Measurements from ENCODE around the gene GSTM1. TPM values are rescaled to one million over a fixed set of nuclear protein-coding genes. Genes with fewer than 3 reads are reported as not detected.

The GSTM1 gene
- total RNA-seq, 1 experiment from 2014 or later, result not detected

DNA sequence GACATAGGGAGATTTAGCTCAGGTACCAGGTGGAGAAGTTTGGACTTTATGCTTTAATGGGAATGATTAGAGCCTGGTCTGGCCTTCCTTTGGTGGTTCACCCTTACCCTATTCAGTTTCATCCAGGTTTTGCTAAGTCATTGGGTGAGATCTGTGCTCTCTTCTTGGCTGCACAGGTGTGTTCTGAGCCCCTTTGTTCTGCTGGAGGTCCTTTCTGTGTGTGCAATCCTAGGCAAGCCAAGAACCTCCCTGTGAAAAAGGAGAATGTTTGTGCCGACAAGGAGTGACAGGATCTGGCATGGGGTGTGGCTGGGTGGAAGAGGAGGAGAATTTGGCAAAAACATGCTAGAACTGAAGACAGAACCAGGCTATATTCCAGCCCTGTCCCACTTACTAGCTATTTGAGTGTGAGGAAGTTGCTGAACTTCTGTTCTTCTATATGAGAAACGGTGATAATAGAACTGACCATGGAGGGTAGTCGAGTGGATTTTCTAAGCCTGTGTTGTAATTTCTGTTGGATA, 29.0 kb downstream of the GSTM1 start:
- no peaks in the 10 kb centered on the region for H3K9me3 Mint-ChIP-seq (ENCODE audit: unreplicated experiment)
- no peak for TF ChIP-seq CTCF (IDR thresholded peaks at IDR 0.05; ENCODE audit: unreplicated experiment)
- H3K4me1 Mint-ChIP-seq (ENCODE audit: insufficient read depth, unreplicated experiment), result peaks cover 15% of the 10 kb centered on the region
- H3K4me3 Mint-ChIP-seq (ENCODE audit: unreplicated experiment), result no peak overlapping the region
- CTCF ChIA-PET, result interaction anchor here (0.6 to 3.3 kb wide), 4 partner anchors 57 to 472 kb away, joined by 3 to 18 read pairs (median 4); no protein-coding TSS in a partner anchor
- no peak for DNase-seq (ENCODE audit: unreplicated experiment)
- no peaks in the 10 kb centered on the region for H3K36me3 Mint-ChIP-seq (ENCODE audit: insufficient read depth, unreplicated experiment)
- no peaks in the 10 kb centered on the region for H3K27me3 Mint-ChIP-seq (ENCODE audit: insufficient read depth, unreplicated experiment)
- intact Hi-C loops (cut with micrococcal nuclease), result loop anchor here (5.0 kb wide), 1 partner anchor 56 kb away; no protein-coding TSS in a partner anchor
- POLR2A ChIA-PET, result no interaction called here
- BruUV-seq (replicated peaks), result no TSS peak
- no peak overlapping the region for H3K27ac Mint-ChIP-seq (ENCODE audit: low read depth, unreplicated experiment)

DNA sequence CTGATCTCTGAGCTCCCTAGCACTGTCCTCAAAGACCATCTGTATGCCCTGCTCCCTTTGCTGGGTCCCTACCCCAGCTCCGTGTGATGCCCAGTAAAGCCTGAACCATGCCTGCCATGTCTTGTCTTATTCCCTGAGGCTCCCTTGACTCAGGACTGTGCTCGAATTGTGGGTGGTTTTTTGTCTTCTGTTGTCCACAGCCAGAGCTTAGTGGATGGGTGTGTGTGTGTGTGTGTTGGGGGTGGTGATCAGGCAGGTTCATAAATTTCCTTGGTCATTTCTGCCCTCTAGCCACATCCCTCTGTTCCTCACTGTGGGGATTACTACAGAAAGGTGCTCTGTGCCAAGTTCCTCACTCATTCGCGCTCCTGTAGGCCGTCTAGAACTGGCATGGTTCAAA, 30.1 kb downstream of the GSTM1 start:
- TF ChIP-seq CTCF (IDR thresholded peaks at IDR 0.05; ENCODE audit: unreplicated experiment), result no peak
- ChIA-PET CTCF (interaction anchor here (0.6 to 3.3 kb wide), 10 partner anchors 21 to 256 kb away, joined by 3 to 18 read pairs (median 3); partner anchors contain the start of gene GNAI3), POLR2A (no interaction called here)
- Mint-ChIP-seq H3K9me3 (ENCODE audit: unreplicated experiment) (no peaks in the 10 kb centered on the region), H3K4me3 (ENCODE audit: unreplicated experiment) (no peak overlapping the region), H3K27ac (ENCODE audit: low read depth, unreplicated experiment) (peak overlapping the region; percentile 27), H3K27me3 (ENCODE audit: insufficient read depth, unreplicated experiment) (no peaks in the 10 kb centered on the region), H3K36me3 (ENCODE audit: insufficient read depth, unreplicated experiment) (no peaks in the 10 kb centered on the region), H3K4me1 (ENCODE audit: insufficient read depth, unreplicated experiment) (peaks cover 15% of the 10 kb centered on the region)
- intact Hi-C loops (cut with micrococcal nuclease), result loop anchor here (5.0 kb wide), 1 partner anchor 55 kb away; no protein-coding TSS in a partner anchor
- BruUV-seq (replicated peaks), result no TSS peak
- no peak for DNase-seq (ENCODE audit: unreplicated experiment)

GRCh38 chr1:109718495-109718894, 30.9 kb downstream of the GSTM1 start:
- DNase-seq (ENCODE audit: unreplicated experiment), result peak; percentile 13
- Mint-ChIP-seq H3K27me3 (ENCODE audit: insufficient read depth, unreplicated experiment) (no peaks in the 10 kb centered on the region), H3K36me3 (ENCODE audit: insufficient read depth, unreplicated experiment) (no peaks in the 10 kb centered on the region), H3K27ac (ENCODE audit: low read depth, unreplicated experiment) (peak overlapping the region; percentile 27), H3K9me3 (ENCODE audit: unreplicated experiment) (no peaks in the 10 kb centered on the region), H3K4me1 (ENCODE audit: insufficient read depth, unreplicated experiment) (peaks cover 20% of the 10 kb centered on the region), H3K4me3 (ENCODE audit: unreplicated experiment) (no peak overlapping the region)
- CTCF ChIA-PET, result interaction anchor here (0.6 to 3.3 kb wide), 7 partner anchors 22 to 257 kb away, joined by 3 to 18 read pairs (median 3); no protein-coding TSS in a partner anchor
- BruUV-seq (replicated peaks), result no TSS peak
- no peak for TF ChIP-seq CTCF (IDR thresholded peaks at IDR 0.05; ENCODE audit: unreplicated experiment)
- intact Hi-C loops (cut with micrococcal nuclease), result loop anchor here (5.0 kb wide), 1 partner anchor 54 kb away; no protein-coding TSS in a partner anchor
- POLR2A ChIA-PET, result interaction anchor here (0.7 kb wide), 1 partner anchor 40 kb away, joined by 3 read pairs; no protein-coding TSS in a partner anchor

DNA sequence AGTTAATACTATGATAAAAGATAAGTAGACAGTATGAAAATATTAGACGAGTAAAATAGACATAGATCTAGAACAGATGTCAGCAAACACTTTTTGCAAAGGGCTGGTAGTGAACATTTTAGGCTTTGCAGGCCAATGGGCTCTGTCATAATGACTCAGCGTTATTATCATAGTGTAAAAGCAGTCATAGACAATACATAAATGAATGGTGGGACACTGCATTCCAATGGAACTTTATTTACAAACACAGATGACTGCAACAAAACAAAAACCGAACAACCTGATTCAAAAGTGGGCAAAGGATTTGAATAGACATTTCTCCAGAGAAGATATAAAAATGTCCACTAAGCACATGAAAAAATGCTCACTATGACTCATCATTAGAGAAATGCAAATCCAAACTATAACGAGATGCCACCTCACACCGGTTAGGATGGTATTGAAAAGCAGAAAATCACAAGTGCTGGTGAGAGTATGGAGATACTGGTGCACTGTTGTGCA, 31.8 kb downstream of the GSTM1 start:
- ChIA-PET CTCF (interaction anchor here (0.7 to 3.3 kb wide), 3 partner anchors 54 to 79 kb away, joined by 3 to 18 read pairs (median 5); no protein-coding TSS in a partner anchor), POLR2A (no interaction called here)
- intact Hi-C loops (cut with micrococcal nuclease), result loop anchor here (5.0 kb wide), 1 partner anchor 53 kb away; no protein-coding TSS in a partner anchor
- no peaks in the 10 kb centered on the region for H3K36me3 Mint-ChIP-seq (ENCODE audit: insufficient read depth, unreplicated experiment)
- peak overlapping the region; percentile 22 for H3K27ac Mint-ChIP-seq (ENCODE audit: low read depth, unreplicated experiment)
- TF ChIP-seq CTCF (IDR thresholded peaks at IDR 0.05; ENCODE audit: unreplicated experiment), result no peak
- H3K27me3 Mint-ChIP-seq (ENCODE audit: insufficient read depth, unreplicated experiment), result no peaks in the 10 kb centered on the region
- H3K4me3 Mint-ChIP-seq (ENCODE audit: unreplicated experiment), result no peak overlapping the region
- H3K4me1 Mint-ChIP-seq (ENCODE audit: insufficient read depth, unreplicated experiment), result peaks cover 20% of the 10 kb centered on the region
- no peaks in the 10 kb centered on the region for H3K9me3 Mint-ChIP-seq (ENCODE audit: unreplicated experiment)
- DNase-seq (ENCODE audit: unreplicated experiment), result peak; percentile 36
- BruUV-seq (replicated peaks), result no TSS peak
